A549 (cell line): ENCODE data around the gene SLC35A2. TPM values are rescaled to one million over a fixed set of nuclear protein-coding genes. Genes with fewer than 3 reads are reported as not detected.

Experiments used
- ATAC-seq, 2 experiments: fragments of 200-7000 bp in 1 of 2; fragments of >200 bp in 1 of 2; cut with Nextera tagmentation in 1 of 2; cut with Tn5 transposase in 1 of 2; 3 replicates each; pipeline versions ENCODE4 v1.8.0 to v1.9.1; 2018 to 2020; ENCODE audit warnings: mild to moderate bottlenecking in 1 of 2, moderate library complexity in 1 of 2
- CTCF ChIA-PET: fragments of 300-600 bp; sonication (Branson Sonifier 250); formaldehyde crosslinking; extraction: SDS; loops from one replicate; lab custom pipeline; 2021; ENCODE audit warnings: antibody characterized with exemption, inconsistent platforms; lab: Yijun Ruan, JAX
- POLR2A ChIA-PET: fragments of 350-600 bp; formaldehyde crosslinking; extraction: SDS; loops from one replicate; lab custom pipeline; 2021; ENCODE audit warnings: antibody characterized with exemption, inconsistent platforms; lab: Yijun Ruan, JAX
- DNase-seq, 2 experiments: peaks; one replicate each; pipeline versions ENCODE4 v3.0.0 to v3.0.0-alpha.2; 2011 to 2016; ENCODE audit warnings: low read depth in 1 of 2, low spot score in 1 of 2
- FAIRE-seq: peaks from 2 replicates; lab custom pipeline; 2011; peaks lifted over from hg19 to GRCh38; lab: Jason Lieb, UNC
- H3K27ac ChIP-seq, 2 experiments: fragments of >200 bp; sonication (Bioruptor Twin); formaldehyde crosslinking; 3 replicates each; pipeline ENCODE4 v1.5.1; 2016 to 2017
- H3K4me1 ChIP-seq: fragments of >200 bp; sonication (Bioruptor Twin); formaldehyde crosslinking; 3 replicates; pipeline ENCODE4 v1.6.1; 2016
- H3K4me2 ChIP-seq: fragments of >200 bp; sonication (Bioruptor Twin); formaldehyde crosslinking; 3 replicates; pipeline ENCODE4 v1.6.1; 2016
- H3K4me3 ChIP-seq: fragments of >200 bp; sonication (Bioruptor Twin); formaldehyde crosslinking; 3 replicates; pipeline ENCODE4 v1.5.1; 2016
- H3K9me3 ChIP-seq: fragments of >200 bp; sonication (Bioruptor Twin); formaldehyde crosslinking; 3 replicates; pipeline ENCODE4 v1.6.1; 2016
- CBX8 ChIP-seq: fragments of 200-600 bp; sonication (generic); IDR thresholded peaks from 2 replicates; pipeline ENCODE4 v1.6.1; 2016
- EP300 ChIP-seq, 2 experiments: fragments of >200 bp; sonication (Bioruptor Twin); formaldehyde crosslinking; IDR thresholded peaks; 2 replicates in 1 of 2; 3 replicates in 1 of 2; pipeline ENCODE4 v1.6.1; 2016 to 2017
- FOSB ChIP-seq: fragments of 250-450 bp; sonication (Bioruptor Pico); IDR thresholded peaks from 2 replicates; pipeline ENCODE4 v1.5.0; 2020; ENCODE audit warnings: mild to moderate bottlenecking, moderate library complexity
- FOSL2 ChIP-seq, 2 experiments: fragments of 450-650 bp in 1 of 2; fragments of >200 bp in 1 of 2; sonication (Bioruptor Twin) in 1 of 2; formaldehyde crosslinking; IDR thresholded peaks; 2 replicates each; pipeline versions ENCODE4 v1.5.0 to v1.6.1; 2016 to 2020; ENCODE audit warnings: mild to moderate bottlenecking in 1 of 2, moderate library complexity in 1 of 2
- HOXA7 ChIP-seq: fragments of 250-450 bp; sonication (Bioruptor Pico); IDR thresholded peaks from 2 replicates; pipeline ENCODE4 v1.5.0; 2020; ENCODE audit warnings: mild to moderate bottlenecking, moderate library complexity
- HOXB5 ChIP-seq: fragments of 250-450 bp; sonication (Bioruptor Pico); IDR thresholded peaks from 2 replicates; pipeline ENCODE4 v1.5.0; 2020; ENCODE audit warnings: mild to moderate bottlenecking, moderate library complexity
- JUN ChIP-seq, 2 experiments: fragments of >200 bp; sonication (Bioruptor Twin); formaldehyde crosslinking; IDR thresholded peaks; 2 replicates in 1 of 2; 3 replicates in 1 of 2; pipeline ENCODE4 v1.6.1; 2016 to 2017
- KDM5A ChIP-seq: fragments of 200-600 bp; sonication (generic); IDR thresholded peaks from 2 replicates; pipeline ENCODE4 v1.6.1; 2016; ENCODE audit warnings: antibody characterized with exemption, mild to moderate bottlenecking
- NPAS2 ChIP-seq: fragments of 250-450 bp; sonication (Bioruptor Pico); IDR thresholded peaks from 2 replicates; pipeline ENCODE4 v1.8.0; 2022; ENCODE audit warnings: mild to moderate bottlenecking, moderate library complexity, borderline replicate concordance
- PHF8 ChIP-seq: fragments of 200-600 bp; sonication (generic); IDR thresholded peaks from 2 replicates; pipeline ENCODE4 v1.6.1; 2016; ENCODE audit warnings: low read depth, mild to moderate bottlenecking, antibody characterized with exemption, moderate library complexity, borderline replicate concordance
- POLR2AphosphoS2 ChIP-seq: conservative IDR thresholded peaks from 2 replicates; pipeline ENCODE4 v1.6.1; 2012; ENCODE audit warnings: low read length, improper control_type of control experiment, inconsistent platforms
- RAD21 ChIP-seq, 2 experiments: fragments of >200 bp in 1 of 2; sonication (Bioruptor Twin) in 1 of 2; formaldehyde crosslinking in 1 of 2; IDR thresholded peaks in 1 of 2; conservative IDR thresholded peaks in 1 of 2; 2 replicates in 1 of 2; 3 replicates in 1 of 2; pipeline ENCODE4 v1.6.1; 2012 to 2018; ENCODE audit warnings: inconsistent platforms in 1 of 2
- RARB ChIP-seq: fragments of 250-450 bp; sonication (Bioruptor Pico); IDR thresholded peaks from 2 replicates; pipeline ENCODE4 v1.8.0; 2021; ENCODE audit warnings: mild to moderate bottlenecking, moderate library complexity
- TFCP2L1 ChIP-seq: fragments of 250-450 bp; sonication (Bioruptor Pico); IDR thresholded peaks from 2 replicates; pipeline ENCODE4 v1.5.0; 2021; ENCODE audit warnings: mild to moderate bottlenecking
- ZC3H11A ChIP-seq: fragments of 450-650 bp; IDR thresholded peaks from 2 replicates; pipeline ENCODE4 v1.6.1; 2014; ENCODE audit warnings: antibody characterized with exemption, mild to moderate bottlenecking
- ZSCAN20 ChIP-seq: fragments of 250-450 bp; sonication (Bioruptor Pico); IDR thresholded peaks from 2 replicates; pipeline ENCODE4 v1.8.0; 2022; ENCODE audit warnings: mild to moderate bottlenecking, moderate library complexity
- whole genome bisulfite sequencing: methylation state at CpG from one replicate; pipeline ENCODE4 v1.1.6; 2017; ENCODE audit errors: missing lambda C conversion rate; 5-methylcytosine and 5-hydroxymethylcytosine counted together
- polyA plus RNA-seq, 4 experiments: library from polyadenylated mRNA; depleted of rRNA in 3 of 4; stranded (reverse); fragments of >200 nt; fragmentation: RNase III in 1 of 4; extraction: RNeasy Plus Mini Kit Qiagen cat#74134 plus additional on column Dnase treatment in 1 of 4; gene quantifications; 2 replicates in 3 of 4; 3 replicates in 1 of 4; pipeline ENCODE4 v1.2.3, GENCODE V29; 2011 to 2017
- TF ChIP-seq, protein P1 (sequence below): fragments of 200-600 bp; sonication (generic); IDR thresholded peaks from 2 replicates; pipeline ENCODE4 v1.6.1; 2016; ENCODE audit warnings: antibody characterized with exemption, mild to moderate bottlenecking, moderate library complexity

Gene SLC35A2
- polyA plus RNA-seq, 2 of the 4 experiments (the other 2 are of a cell fraction) = 39.4 to 50.2 TPM

DNA sequence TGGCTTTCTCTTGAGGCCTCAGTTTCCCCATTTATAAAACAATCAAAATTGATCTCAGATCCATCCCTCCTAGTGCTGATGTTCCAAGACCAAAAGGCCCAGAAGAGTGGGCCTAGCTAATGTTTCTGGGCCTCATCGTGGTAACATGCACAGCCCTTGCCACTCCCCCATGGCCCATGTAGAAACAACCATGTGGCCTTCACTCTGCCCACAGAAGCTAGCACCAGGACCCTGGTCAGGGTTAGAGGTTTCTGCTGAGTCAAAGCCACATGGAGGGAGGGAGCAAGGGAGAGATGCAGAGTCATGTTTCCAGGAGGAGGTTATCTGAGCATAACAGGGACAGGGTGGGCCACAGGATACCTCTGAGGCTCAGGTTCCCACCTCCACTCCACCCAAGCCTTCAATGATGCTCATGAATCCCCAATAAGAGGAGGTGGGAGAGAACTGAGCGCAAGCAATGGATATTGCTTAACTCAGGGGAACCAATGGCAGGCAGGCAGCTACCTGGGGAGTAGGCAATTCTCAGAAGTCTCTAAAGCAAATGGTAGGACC is 29.0 kb upstream of the SLC35A2 start:
- no peak for DNase-seq
- ChIA-PET CTCF (interaction anchor here (2.7 kb wide), 1 partner anchor 8 kb away, joined by 11 read pairs; no protein-coding TSS in a partner anchor), POLR2A (no interaction called here)
- Histone ChIP-seq H3K4me1 (no peaks in the 10 kb centered on the region), H3K4me3 (no peak overlapping the region), H3K9me3 (no peaks in the 10 kb centered on the region), H3K4me2 (no peak overlapping the region), H3K27ac (no peak overlapping the region)
- WGBS = 91% methylated on average over 2 of the region's 2 CpGs
- FAIRE-seq = no peak
- no peak for ATAC-seq
- no peak for TF ChIP-seq KDM5A
- no peak for TF ChIP-seq CBX8
- TF ChIP-seq RARB (CRISPR knock-in tag) = no peak
- no peak for TF ChIP-seq FOSL2 (IDR thresholded peaks at IDR 0.05)
- TF ChIP-seq FOSL2 (CRISPR knock-in tag; IDR thresholded peaks at IDR 0.05) = no peak
- TF ChIP-seq POLR2AphosphoS2 = no peak
- TF ChIP-seq HOXA7 = no peak
- TF ChIP-seq NPAS2 (CRISPR knock-in tag) = no peak
- TF ChIP-seq FOSB = no peak
- TF ChIP-seq PHF8 = no peak

GRCh38 chrX:48939524-48940228 is 28.2 kb upstream of the SLC35A2 start:
- Histone ChIP-seq H3K27ac (no peak overlapping the region), H3K4me1 (no peaks in the 10 kb centered on the region)
- no peak for FAIRE-seq
- 82% methylated on average over 3 of the region's 3 CpGs for WGBS
- TF ChIP-seq ZC3H11A (no peak), ZSCAN20 (CRISPR knock-in tag) (no peak), JUN (IDR thresholded peaks at IDR 0.05) (no peak), RAD21 (conservative IDR thresholded peaks at IDR 0.05 in 1 of 2, IDR thresholded peaks at IDR 0.05 in 1 of 2) (no peak)
- TF ChIP-seq, all 56 proteins: peak for 0
- POLR2A ChIA-PET = no interaction called here
- Histone ChIP-seq H3K4me2 (no peak overlapping the region), H3K4me3 (no peak overlapping the region), H3K9me3 (no peaks in the 10 kb centered on the region)
- CTCF ChIA-PET = interaction anchor here (2.7 kb wide), 1 partner anchor 9 kb away, joined by 11 read pairs; no protein-coding TSS in a partner anchor
- DNase-seq = no peak
- ATAC-seq = no peak

- CTCF ChIA-PET = interaction anchor here (0.8 to 2.7 kb wide), 2 partner anchors 10 to 41 kb away, joined by 3 to 11 read pairs; partner anchors contain the start of genes PQBP1 and TIMM17B
- no peak for TF ChIP-seq HOXB5 (CRISPR knock-in tag)
- TF ChIP-seq, protein P1, sequence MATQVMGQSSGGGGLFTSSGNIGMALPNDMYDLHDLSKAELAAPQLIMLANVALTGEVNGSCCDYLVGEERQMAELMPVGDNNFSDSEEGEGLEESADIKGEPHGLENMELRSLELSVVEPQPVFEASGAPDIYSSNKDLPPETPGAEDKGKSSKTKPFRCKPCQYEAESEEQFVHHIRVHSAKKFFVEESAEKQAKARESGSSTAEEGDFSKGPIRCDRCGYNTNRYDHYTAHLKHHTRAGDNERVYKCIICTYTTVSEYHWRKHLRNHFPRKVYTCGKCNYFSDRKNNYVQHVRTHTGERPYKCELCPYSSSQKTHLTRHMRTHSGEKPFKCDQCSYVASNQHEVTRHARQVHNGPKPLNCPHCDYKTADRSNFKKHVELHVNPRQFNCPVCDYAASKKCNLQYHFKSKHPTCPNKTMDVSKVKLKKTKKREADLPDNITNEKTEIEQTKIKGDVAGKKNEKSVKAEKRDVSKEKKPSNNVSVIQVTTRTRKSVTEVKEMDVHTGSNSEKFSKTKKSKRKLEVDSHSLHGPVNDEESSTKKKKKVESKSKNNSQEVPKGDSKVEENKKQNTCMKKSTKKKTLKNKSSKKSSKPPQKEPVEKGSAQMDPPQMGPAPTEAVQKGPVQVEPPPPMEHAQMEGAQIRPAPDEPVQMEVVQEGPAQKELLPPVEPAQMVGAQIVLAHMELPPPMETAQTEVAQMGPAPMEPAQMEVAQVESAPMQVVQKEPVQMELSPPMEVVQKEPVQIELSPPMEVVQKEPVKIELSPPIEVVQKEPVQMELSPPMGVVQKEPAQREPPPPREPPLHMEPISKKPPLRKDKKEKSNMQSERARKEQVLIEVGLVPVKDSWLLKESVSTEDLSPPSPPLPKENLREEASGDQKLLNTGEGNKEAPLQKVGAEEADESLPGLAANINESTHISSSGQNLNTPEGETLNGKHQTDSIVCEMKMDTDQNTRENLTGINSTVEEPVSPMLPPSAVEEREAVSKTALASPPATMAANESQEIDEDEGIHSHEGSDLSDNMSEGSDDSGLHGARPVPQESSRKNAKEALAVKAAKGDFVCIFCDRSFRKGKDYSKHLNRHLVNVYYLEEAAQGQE = no peak
- no peak for TF ChIP-seq EP300 (IDR thresholded peaks at IDR 0.05)
- no peak for TF ChIP-seq TFCP2L1 (CRISPR knock-in tag)
- Histone ChIP-seq H3K27ac (no peak overlapping the region), H3K4me1 (no peaks in the 10 kb centered on the region), H3K4me3 (no peak overlapping the region), H3K9me3 (no peaks in the 10 kb centered on the region), H3K4me2 (no peak overlapping the region)
- POLR2A ChIA-PET = no interaction called here
- no peak for ATAC-seq
- no peak for DNase-seq
- WGBS = 94% methylated on average over 1 of the region's 1 CpG
- FAIRE-seq = no peak
These were observed 27.4 kb upstream of the SLC35A2 start for GRCh38 chrX:48938721-48939425.
